Measurements from ENCODE around the gene PLCG1.
A peak's percentile ranks its signal among the peaks of the same experiment; 100 is the strongest.

Gene PLCG1

DNA sequence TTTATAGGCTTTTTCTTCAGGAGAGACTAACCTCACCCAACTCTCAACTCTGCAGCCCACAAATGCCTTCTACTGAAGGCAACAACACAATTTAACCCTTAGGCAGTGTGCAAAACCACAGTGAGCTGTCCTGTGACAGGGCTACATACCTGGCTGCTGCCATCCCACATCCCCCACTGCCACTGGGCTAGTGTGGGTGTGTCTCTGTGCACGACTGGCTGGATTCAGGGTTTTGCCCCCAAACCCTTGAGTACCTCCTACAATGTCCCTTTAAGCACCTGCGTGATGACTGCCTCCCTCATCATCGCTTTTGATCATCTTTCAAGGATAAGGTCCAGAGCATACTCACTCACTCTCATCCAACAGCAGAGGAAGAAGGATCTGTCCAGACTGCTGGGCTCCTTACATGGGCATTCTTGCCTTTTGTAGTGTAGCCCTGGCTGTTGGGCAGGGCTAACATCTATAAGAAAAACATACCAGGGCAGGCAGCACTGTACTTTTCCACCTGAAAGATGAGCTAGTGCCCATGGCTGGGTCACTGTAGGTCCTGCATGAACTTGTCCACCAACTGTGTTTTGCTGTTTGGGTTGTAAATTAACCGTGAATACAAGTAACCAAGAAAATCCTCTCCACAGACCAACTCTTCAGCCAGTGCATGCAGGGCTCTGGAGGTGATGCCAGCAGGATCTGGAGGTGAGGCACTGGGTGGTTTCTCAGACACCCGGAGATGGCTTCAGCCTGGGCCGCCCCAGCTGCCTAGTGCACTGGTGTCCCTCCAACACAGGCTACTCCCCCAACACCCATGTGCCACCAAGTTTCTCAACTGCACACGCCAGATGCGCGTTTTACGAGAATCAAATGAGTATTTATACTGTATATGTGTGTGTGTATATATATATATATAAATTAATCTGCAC, 45.2 kb downstream of the PLCG1 start:
- DNase-seq, result no peak

DNA sequence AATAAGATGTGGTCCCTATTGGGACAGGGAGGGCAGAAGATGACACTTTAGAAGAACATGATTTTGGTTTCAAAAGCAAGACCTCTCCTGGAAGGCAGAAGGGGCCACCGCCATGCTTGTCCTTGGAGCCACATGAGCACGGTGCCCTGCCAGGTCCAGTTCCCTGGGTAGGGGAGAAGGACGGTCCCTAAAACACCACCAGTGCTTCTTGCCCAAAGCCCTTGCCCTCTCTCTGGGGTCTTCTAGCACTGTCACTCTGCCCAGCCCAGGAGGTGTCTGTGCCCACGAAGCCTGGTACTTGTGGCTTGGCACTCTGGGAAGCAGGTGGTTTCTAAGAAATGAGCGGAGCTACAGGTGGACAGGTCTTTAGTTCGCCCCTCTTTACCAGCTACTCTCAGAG, 46.0 kb downstream of the PLCG1 start:
- no peak for DNase-seq

- DNase-seq, result no peak
These were observed 46.5 kb downstream of the PLCG1 start for GRCh38 chr20:41183831-41184230.

- no peak for DNase-seq
These were observed 47.8 kb downstream of the PLCG1 start for GRCh38 chr20:41185013-41185757.

DNA sequence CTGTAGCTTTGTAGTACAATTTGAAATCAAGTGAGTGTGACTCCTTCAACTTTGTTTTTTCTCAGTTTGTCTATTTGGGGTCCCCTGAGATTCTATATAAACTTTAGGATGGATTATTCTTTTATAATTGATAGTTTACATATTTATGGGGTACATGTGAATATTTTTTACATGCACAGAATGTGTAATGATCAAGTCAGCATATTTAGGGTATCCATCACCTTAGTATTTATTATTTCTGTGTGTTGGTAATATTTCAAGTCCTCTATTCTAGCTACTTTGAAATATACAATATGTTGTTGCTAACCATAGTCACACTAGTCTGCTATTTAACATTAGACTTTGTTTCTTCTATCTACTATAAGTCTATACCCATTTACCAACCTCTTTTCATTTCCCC, 50.3 kb downstream of the PLCG1 start:
- DNase-seq, result no peak

GRCh38 chr20:41191562-41192500, 54.5 kb downstream of the PLCG1 start:
- no peak for DNase-seq

DNA sequence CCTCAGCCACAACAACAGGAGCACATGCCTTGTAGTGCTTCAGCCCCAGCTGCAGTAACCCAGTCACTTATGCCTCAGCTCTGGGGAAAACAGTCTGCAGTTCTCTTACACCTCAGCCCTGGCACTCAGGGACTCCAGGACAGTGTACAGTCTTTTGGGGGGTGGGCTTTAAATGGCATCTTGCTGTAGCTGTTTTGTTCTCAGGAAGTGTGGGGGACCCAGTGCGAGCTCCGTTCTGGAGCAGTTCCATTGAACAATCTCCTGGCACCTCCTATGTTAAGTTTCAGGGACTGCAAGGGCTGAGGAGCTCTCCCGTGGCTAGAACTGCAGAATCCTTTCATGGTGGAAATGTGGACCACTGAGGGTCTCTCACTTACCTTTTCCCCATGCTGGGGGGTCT, 55.2 kb downstream of the PLCG1 start:
- no peak for DNase-seq

- DNase-seq, result no peak
These were observed 59.4 kb downstream of the PLCG1 start for GRCh38 chr20:41196653-41197225.

- DNase-seq, result no peak
These were observed 61.1 kb downstream of the PLCG1 start for GRCh38 chr20:41198443-41198842.

- DNase-seq, result no peak
These were observed 63.3 kb downstream of the PLCG1 start for GRCh38 chr20:41200446-41201202.

DNA sequence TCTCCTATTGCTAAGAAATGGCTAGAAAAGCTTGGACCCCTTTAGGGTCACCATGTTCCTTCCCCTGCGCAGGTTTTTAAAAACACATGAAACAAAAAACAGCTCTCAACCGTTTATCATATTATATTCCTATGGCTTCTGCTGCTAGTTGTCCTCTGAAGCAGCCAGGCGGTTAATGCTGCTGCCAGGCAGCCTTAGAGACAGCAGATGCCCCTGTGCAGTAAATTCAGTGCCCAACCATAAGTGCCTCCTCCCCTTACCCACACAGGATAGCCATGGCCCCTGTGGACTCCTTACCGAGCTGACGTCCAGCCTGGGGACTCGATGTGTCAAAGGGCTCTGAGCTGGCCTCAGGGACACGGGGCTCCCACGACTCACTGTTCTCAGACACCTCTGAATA, 64.4 kb downstream of the PLCG1 start:
- DNase-seq, result no peak

DNA sequence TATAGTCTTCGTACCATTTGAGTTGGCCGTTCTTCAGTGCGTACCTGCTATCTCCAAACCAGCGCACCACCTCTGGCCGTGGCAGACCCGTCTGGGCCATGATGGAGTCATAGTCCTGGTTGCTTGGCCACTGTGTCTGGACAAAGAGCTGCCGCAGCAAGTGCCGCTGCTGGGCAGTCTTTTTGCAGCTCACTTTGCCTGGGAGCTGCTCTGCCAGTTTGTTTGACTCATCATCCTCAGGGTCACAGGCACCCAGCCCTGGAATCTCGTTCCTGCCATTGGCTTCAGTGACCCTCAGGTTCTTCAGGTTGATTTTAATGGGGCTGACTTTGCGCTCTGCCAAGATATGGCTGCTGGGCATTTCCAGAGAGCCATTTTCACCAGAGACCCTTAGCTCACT, 65.1 kb downstream of the PLCG1 start:
- DNase-seq, result no peak

DNA sequence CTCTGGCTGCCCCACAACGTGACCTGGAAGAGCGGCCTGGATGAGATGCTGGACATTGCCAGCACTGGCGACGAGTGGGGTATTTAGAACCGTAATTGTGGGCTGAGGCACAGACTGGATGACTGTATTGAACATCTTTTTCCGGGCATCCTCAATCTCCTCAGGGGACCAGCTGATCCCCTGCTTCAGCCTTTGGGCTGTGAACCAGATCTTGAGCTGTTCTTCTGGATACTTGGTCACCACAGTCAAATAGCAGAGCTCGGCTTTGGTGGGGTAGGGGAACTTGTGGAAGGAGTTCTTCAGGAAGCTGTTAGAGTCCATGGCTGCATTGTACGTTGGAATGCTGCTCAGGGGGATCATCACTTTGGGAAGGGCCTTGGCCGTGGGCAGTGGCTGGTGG, 66.3 kb downstream of the PLCG1 start:
- DNase-seq, result no peak

DNA sequence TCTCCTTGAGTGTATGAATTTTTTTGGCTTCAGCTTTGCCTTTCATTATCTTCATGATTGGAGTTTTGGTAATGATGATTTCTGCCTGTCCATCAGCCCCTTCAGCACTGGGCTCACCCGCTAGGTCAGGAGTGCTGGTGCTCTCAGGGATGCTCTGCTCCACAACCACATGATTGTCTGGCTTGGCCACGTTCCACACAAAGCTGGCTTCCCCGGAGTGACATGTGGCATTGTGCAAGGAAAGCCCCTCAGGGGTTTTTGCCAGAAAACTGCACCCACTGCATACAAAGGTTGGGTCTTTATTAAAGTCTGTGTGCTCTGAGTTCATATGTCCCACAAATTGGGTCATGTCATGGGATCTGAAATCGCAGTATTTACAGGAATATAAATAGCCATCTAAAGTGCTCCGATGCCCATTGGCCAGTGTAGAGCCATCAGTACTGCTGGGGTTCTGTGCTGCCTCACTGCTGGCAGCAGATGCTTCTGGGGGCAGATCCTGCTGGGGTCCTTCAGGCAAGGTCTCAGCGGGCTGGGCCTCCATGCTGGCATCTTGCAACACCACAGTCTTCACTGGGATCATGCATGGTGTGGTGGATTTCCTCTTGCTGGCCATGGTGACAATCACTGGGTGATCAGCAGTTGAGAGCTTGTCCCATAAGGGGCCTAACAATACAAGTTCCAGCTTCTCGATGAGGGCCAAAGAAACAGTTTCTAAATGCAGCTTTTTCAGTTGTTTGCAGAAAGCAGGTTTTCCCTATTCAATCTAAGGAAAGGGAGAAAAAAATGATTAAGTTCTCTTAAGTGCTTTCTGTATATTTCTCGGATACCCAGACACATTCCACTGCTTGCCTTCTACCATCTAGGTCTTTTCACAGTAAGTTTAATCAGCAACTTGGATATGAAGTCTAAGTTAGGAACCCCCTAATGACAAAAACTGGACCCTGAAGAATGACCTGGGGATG, 67.2 kb downstream of the PLCG1 start:
- DNase-seq, result no peak

- DNase-seq, result no peak
These were observed 68.0 kb downstream of the PLCG1 start for GRCh38 chr20:41205313-41205712.

- DNase-seq, result peak; percentile 24
These were observed 75.9 kb downstream of the PLCG1 start for GRCh38 chr20:41213150-41213820.

DNA sequence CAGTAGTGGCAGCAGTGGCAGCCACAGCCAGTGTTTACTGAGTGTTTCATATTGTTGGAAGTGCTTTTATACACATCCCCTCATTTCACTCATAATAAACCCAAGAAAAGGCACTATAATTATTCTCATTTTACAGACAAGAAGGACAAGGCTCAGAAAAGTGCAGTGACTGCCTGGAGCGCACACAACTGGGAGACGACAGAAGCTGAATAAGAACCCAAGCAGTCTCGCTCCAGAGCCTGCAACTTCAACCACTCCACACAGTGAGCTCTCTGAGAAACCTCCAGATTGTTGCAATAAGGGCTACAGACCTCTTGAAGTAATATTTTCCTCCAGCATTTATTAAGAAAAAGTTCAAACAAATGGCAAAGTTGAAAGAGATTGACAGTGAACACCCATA, 76.9 kb downstream of the PLCG1 start:
- DNase-seq, result no peak

DNA sequence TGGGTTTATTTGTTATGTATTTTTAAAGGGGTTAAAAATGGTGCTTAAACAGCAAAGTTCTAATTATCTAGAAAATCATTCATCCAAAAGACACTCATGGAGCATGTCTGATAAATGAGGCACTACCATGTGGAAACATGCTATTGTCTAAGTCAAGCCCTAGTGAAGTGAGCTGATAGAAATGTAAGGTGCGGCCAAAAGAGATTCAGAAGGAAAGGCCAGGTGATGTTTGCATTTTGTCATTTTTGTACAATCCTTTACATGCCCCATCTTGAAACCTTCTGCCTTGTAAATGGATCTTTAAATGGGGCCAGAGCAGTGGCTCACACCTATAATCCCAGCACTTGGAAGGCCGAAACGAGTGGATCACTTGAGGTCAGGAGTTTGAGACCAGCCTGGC, 77.3 kb downstream of the PLCG1 start:
- no peak for DNase-seq

DNA sequence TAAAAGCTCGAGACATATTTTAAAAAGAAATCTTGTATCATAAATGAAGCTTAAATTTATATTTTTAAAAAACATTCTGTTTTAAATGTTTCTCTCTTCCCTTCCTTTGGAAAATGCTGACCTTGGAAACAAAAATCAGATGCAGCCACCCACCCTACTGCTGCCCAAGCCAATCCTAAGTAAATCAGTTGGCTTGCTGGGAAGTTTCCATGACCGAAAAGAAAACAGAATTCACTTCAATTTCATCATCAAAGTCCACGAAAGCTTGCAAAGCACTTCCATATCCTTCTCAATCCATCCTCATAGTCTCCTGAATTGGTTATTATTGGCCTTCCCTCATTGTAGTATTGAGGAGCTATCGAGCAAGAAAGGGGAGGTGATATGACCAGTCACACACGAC, 80.1 kb downstream of the PLCG1 start:
- DNase-seq, result no peak

DNA sequence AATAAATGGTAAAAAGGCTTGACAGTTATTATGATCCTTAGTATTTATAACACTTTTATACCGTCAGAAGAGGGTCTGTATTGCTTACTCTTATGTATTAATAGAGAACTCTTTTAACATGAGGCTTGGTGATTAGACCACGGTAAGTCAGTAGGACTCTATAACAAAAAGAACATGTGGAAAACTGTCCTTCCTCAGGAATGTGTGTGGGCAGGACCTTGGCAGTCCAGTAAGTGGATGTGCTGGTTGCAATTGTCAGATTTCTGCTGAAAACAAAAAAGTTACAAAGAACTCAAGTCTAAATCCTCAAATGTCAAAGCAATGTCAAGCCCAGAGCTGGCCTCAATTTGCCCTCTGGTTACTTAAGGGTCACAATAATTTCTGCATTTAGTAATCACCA, 81.1 kb downstream of the PLCG1 start:
- no peak for DNase-seq

Measured in hematopoietic multipotent progenitor cell treated with erythropoietin and hydrocortisone succinate and interleukin-3 and kit ligand, for 4 days (in vitro differentiated cells).